Body of pancreas (tissue), 4 donors: ENCODE results near the gene PACS2. TPM values are rescaled to one million over a fixed set of nuclear protein-coding genes. Genes with fewer than 3 reads are reported as not detected.

ENCODE experiments used
- ATAC-seq: fragments of 150-250 bp; one replicate; pipeline ENCODE4 v1.9.1; 2016
- DNase-seq, 4 donors: peaks; one replicate each; pipeline ENCODE4 v3.0.0-alpha.2; 2019
- H3K27ac ChIP-seq, 4 donors: fragments of 200-600 bp; sonication (generic); 1 replicate in 3 of 4; 2 replicates in 1 of 4; pipeline versions ENCODE4 v1.5.1 to v1.6.1; 2016 to 2019; ENCODE audit warnings: mild to moderate bottlenecking in 1 of 4, mixed read lengths in 1 of 4, moderate library complexity in 1 of 4
- H3K27me3 ChIP-seq, 2 donors: fragments of 200-600 bp; sonication (generic); one replicate each; pipeline ENCODE4 v1.6.0; 2016; ENCODE audit warnings: mild to moderate bottlenecking in 1 of 2
- H3K36me3 ChIP-seq, 2 donors: fragments of 200-600 bp; sonication (generic); replicated peaks in 1 of 2; 2 replicates each; pipeline ENCODE4 v1.5.1; 2016; ENCODE audit warnings: low read depth in 2 of 2; ENCODE audit not compliant: insufficient read depth in 1 of 2
- H3K4me1 ChIP-seq: fragments of 200-600 bp; sonication (generic); one replicate; pipeline ENCODE4 v1.6.0; 2016
- H3K4me3 ChIP-seq, 2 donors: fragments of 200-600 bp; sonication (generic); 1 replicate in 1 of 2; 2 replicates in 1 of 2; pipeline ENCODE4 v1.5.1; 2016 to 2019
- H3K9me3 ChIP-seq, 3 donors: fragments of 200-600 bp; sonication (generic); 1 replicate in 2 of 3; 2 replicates in 1 of 3; pipeline ENCODE4 v1.5.1; 2016
- CTCF ChIP-seq, 7 experiments: fragments of 450-650 bp in 4 of 7; fragments of 200-600 bp in 3 of 7; sonication (generic) in 3 of 7; IDR thresholded peaks; one replicate each; pipeline ENCODE4 v1.5.1; 2016 to 2019; ENCODE audit warnings: antibody characterized with exemption in 7 of 7
- POLR2A ChIP-seq, 3 donors: fragments of 450-650 bp; IDR thresholded peaks; one replicate each; pipeline ENCODE4 v1.6.1; 2016; ENCODE audit warnings: antibody characterized with exemption in 3 of 3, mild to moderate bottlenecking in 2 of 3
- WGBS, 2 donors: methylation state at CpG; one replicate each; pipeline ENCODE4 v1.1.5; 2017; 5-methylcytosine and 5-hydroxymethylcytosine counted together
- intact Hi-C: fragments of 100-400 bp; cut with DNase I; formaldehyde crosslinking; loops from one replicate; pipeline ENCODE4 v1.15.1; 2023
- total RNA-seq, 2 donors: library from RNA; depleted of rRNA; stranded (reverse); fragments of >200 nt; gene quantifications; one replicate each; pipeline ENCODE4 v1.1.0, GENCODE V29; 2016

PACS2 gene
- total RNA-seq, 2 donors from 2014 or later = 56.6 to 102 TPM

- no peaks in the 10 kb centered on the region for H3K27me3 ChIP-seq
- intact Hi-C loops = no loop called here
- H3K27ac ChIP-seq = no peak overlapping the region
Measured at GRCh38 chr14:105410642-105411016, 96.1 kb downstream of the PACS2 start.

GRCh38 chr14:105411017-105411941 lies 96.7 kb downstream of the PACS2 start:
- H3K27me3 ChIP-seq = no peaks in the 10 kb centered on the region
- intact Hi-C loops = no loop called here
- peaks cover 18% of the 10 kb centered on the region for H3K4me1 ChIP-seq
- no peak overlapping the region for H3K4me3 ChIP-seq
- no peaks in the 10 kb centered on the region for H3K36me3 ChIP-seq
- ATAC-seq (peak; percentile 79), DNase-seq (peak; percentile 47 to 69 (median 56))
- H3K27ac ChIP-seq = no peak overlapping the region
- 13 to 30% methylated on average over 18 to 74 of the region's 86 CpGs for WGBS, 2 donors
- no peaks in the 10 kb centered on the region for H3K9me3 ChIP-seq
- TF ChIP-seq POLR2A (IDR thresholded peaks at IDR 0.05) (no peak), CTCF (IDR thresholded peaks at IDR 0.05) (no peak)

More at GRCh38 chr14:105410642-105411016, 96.1 kb downstream of the PACS2 start:
- TF ChIP-seq CTCF (IDR thresholded peaks at IDR 0.05) = no peak
- TF ChIP-seq POLR2A (IDR thresholded peaks at IDR 0.05) = no peak
- 47 to 59% methylated on average over 5 of the region's 5 CpGs for WGBS, 2 donors
- ATAC-seq = no peak
- no peaks in the 10 kb centered on the region for H3K9me3 ChIP-seq
- H3K36me3 ChIP-seq = no peaks in the 10 kb centered on the region
- H3K4me1 ChIP-seq = peaks cover 18% of the 10 kb centered on the region
- no peak overlapping the region for H3K4me3 ChIP-seq
- no peak for DNase-seq

- ATAC-seq (no peak), DNase-seq (no peak)
- 66 to 78% methylated on average over 4 to 14 of the region's 17 CpGs for WGBS, 2 donors
- Histone ChIP-seq H3K4me3 (no peak overlapping the region), H3K36me3 (no peaks in the 10 kb centered on the region), H3K4me1 (peaks cover 18% of the 10 kb centered on the region), H3K27ac (no peak overlapping the region), H3K27me3 (no peaks in the 10 kb centered on the region), H3K9me3 (no peaks in the 10 kb centered on the region)
- intact Hi-C loops = no loop called here
- no peak for TF ChIP-seq CTCF (IDR thresholded peaks at IDR 0.05)
- TF ChIP-seq POLR2A (IDR thresholded peaks at IDR 0.05) = no peak
Measured at GRCh38 chr14:105411985-105412770, 97.6 kb downstream of the PACS2 start.

- H3K27ac ChIP-seq = no peak overlapping the region
- ATAC-seq (no peak), DNase-seq (no peak)
- H3K9me3 ChIP-seq = no peaks in the 10 kb centered on the region
- intact Hi-C loops = no loop called here
- no peak overlapping the region for H3K4me3 ChIP-seq
- no peaks in the 10 kb centered on the region for H3K36me3 ChIP-seq
- WGBS, 2 donors = 63 to 78% methylated on average over 3 to 8 of the region's 8 CpGs
- no peaks in the 10 kb centered on the region for H3K27me3 ChIP-seq
- TF ChIP-seq CTCF (IDR thresholded peaks at IDR 0.05) = no peak
- TF ChIP-seq POLR2A (IDR thresholded peaks at IDR 0.05) = no peak
- H3K4me1 ChIP-seq = peaks cover 18% of the 10 kb centered on the region
Measured at GRCh38 chr14:105412771-105413543, 98.4 kb downstream of the PACS2 start.
